Measurements from ENCODE around the gene JADE1.

Gene JADE1

GRCh38 chr4:128879283-128879682 lies 69.8 kb downstream of the JADE1 start:
- FAIRE-seq: no peak

DNA sequence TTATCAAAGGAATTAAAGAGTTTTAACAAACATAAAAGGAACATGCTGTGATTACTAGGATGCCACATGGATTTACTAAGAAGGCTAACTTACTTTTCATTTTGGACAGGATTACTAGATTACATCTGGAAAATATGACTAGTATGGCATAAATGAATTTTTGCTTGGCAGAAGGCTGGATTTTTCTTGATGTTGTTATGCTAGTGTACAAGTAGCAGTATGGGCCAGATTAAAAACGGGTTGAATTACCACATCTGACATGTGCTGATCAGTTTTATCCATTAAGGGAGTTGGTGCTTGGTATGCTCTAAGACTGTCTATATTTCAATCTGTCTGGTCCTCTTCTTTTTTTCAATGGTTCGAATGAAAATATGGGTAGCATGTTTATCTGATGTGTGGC lies 70.5 kb downstream of the JADE1 start:
- no peak for FAIRE-seq

DNA sequence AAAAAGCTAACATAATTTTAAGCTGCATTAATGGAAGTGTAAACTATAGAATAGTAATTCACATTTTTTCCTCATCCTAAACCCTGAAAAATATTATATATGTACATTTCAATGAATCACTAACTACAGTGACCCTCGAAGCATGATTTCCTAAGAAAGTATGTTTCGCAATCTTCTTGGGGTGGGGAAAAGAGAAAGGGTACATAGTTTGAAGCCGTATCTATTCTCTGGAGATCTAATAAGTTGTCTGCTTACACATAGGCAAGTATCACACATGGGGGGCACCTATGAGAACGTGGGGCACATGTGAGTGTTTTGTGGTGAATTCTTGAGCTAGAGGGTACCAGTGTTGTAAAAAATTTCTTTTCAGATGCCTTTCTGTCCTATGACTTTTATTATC lies 71.2 kb downstream of the JADE1 start:
- FAIRE-seq: no peak

DNA sequence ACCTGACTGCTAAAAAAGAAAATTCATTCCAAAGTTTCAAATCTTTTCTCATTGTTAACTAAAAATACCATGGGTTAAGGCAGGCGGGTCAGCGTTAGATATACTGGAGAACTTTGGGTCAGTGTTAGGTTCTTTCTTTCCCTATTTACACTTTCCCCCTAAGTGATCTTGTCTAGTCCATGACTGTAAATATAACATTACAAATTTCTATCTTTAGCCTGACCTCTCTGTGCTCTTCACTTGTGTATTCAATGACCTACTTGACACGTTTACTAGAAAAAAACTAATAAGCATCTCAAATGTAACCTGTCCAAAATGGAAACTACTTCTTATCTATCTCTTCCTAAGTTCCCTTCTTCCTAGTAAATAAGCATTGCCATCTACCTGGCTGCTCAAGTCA lies 95.3 kb downstream of the JADE1 start:
- no peak for FAIRE-seq

GRCh38 chr4:128906581-128906980 lies 97.1 kb downstream of the JADE1 start:
- FAIRE-seq: no peak

- FAIRE-seq: no peak
Observed at GRCh38 chr4:128907981-128908380, 98.5 kb downstream of the JADE1 start.

DNA sequence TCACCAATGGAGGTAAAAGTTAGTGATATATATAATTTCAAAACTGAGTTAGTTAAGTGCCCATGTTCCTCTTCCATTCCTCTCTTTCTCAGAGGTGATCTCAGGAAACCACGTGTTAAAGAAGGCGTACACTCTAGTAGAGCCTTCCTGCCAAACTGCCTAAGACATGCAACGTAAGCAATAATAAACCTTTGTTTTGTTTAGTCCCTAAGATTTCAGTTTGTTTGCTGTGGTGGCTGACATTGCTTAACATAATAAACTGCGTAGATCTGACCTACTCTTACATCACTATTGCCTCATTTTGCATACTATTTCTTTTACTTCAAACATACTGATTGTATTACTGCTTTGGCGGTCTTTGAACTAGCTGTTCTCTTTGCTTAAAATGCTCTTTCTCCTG lies 99.2 kb downstream of the JADE1 start:
- no peak for FAIRE-seq

DNA sequence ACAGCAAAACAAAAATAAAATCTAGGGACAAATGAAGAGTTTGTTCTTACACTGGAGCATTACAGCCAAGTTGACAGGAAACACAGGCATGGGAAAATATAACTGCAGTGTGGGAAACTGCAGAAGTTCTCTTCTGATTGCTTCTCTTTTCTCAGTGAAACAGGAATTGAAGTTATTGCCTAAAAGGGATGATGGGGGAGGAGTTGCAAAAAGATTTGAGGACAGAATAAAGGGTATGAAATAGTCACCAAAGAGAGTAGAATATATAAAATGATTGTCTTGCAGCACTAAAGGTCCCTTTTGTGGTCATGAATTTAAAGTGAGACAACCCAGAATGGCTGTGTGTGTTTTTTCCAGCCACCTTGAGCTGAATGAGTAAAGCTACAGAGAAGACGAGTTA lies 103.7 kb downstream of the JADE1 start:
- no peak for FAIRE-seq

DNA sequence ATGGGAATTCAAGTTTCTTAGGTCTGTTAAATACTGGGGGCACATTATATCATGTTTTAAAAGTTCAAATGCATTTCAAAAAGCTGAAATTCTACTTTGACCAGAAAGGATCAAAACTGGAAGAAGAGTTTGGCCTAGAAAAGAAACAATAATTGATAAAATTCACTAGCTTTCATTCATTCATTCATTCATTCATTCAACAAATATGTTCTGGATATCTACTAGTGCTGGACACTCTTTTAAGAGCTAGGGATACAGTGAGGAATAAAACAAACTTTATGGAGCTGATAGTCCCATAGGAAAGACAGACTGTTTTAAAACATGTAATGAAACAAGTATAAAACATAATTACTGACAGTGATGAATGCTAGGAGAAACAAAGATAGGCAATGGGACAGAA lies 106.0 kb downstream of the JADE1 start:
- FAIRE-seq: no peak

- FAIRE-seq: no peak
Observed at GRCh38 chr4:128916832-128917231, 107.3 kb downstream of the JADE1 start.

DNA sequence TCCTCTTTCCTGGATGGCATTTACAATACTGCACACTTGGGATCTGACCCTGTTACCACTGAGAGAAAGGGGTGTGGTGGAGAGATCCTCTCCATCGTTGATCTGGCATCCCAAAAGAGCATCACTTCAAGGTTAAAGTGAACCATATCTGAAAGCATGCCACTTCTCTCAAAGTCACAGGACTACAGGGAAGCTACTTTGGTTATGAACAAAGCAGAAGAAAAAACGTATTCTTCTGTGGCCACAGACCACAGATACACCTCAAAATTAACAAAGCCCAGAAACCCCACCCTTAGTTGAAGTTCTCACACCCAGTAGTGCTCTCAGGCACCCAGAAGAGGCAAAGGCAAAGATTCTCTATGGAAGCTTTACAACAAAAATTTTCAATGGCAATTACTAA lies 108.3 kb downstream of the JADE1 start:
- FAIRE-seq: no peak

DNA sequence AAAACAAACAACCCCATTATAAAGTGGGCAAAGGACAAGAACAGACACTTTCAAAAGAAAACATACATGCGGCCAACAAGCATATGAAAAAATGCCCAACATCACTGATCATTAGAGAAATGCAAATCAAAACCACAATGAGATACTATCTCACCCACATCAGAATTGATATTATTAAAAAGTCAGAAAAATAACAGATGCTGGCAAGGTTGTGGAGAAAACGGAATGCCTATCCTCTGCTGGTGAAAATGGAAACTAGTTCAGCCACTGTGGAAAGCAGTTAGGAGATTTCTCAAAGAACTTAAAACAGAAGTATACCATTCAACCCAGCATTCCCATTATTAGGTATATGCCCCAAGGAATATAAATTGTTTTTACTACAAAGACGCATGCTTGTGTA lies 112.5 kb downstream of the JADE1 start:
- FAIRE-seq: no peak
